Measurements from ENCODE around the gene PANK4.

- no peak for TF ChIP-seq CTCF (IDR thresholded peaks at IDR 0.05; ENCODE audit: insufficient read depth, low read depth, low read length)
- no peak for TF ChIP-seq EZH2 (IDR thresholded peaks at IDR 0.05; ENCODE audit: insufficient read depth, low read length)
These were observed 14.6 kb upstream of the PANK4 start for GRCh38 chr1:2540816-2541492.
